SW480 (cell line): Measurements from ENCODE around the gene BMP8B.
"Not testable (repeated sequence)": the region's sequence is repeated elsewhere in the genome, so short reads cannot be mapped to it uniquely, and the experiment has no call there.

Source experiments
- DNase-seq: peaks from one replicate; pipeline ENCODE4 v3.0.0-alpha.2; 2016; ENCODE audit warnings: low spot score

Gene BMP8B

GRCh38 chr1:39777896-39778295 is 10.8 kb downstream of the BMP8B start:
- not testable (repeated sequence) for DNase-seq

GRCh38 chr1:39777306-39777705 is 11.4 kb downstream of the BMP8B start:
- DNase-seq: peak; percentile 26

GRCh38 chr1:39776886-39777285 is 11.8 kb downstream of the BMP8B start:
- no peak for DNase-seq

- no peak for DNase-seq
Measured at GRCh38 chr1:39776400-39776713, 12.3 kb downstream of the BMP8B start.

GRCh38 chr1:39775676-39776399 is 12.8 kb downstream of the BMP8B start:
- not testable (repeated sequence) for DNase-seq

GRCh38 chr1:39775141-39775540 is 13.5 kb downstream of the BMP8B start:
- not testable (repeated sequence) for DNase-seq

GRCh38 chr1:39773369-39773979 is 15.2 kb downstream of the BMP8B start:
- DNase-seq: not testable (repeated sequence)

GRCh38 chr1:39771022-39771532 is 17.6 kb downstream of the BMP8B start, which contains the start of gene OXCT2:
OXCT2 (minus strand) TSS chr1:39771348; CDS start chr1:39771255, 93 bp downstream.
- not testable (repeated sequence) for DNase-seq

- DNase-seq: not testable (repeated sequence)
Measured at GRCh38 chr1:39770100-39771021, 18.3 kb downstream of the BMP8B start.

GRCh38 chr1:39769502-39769901 is 19.2 kb downstream of the BMP8B start:
- DNase-seq: not testable (repeated sequence)

GRCh38 chr1:39766466-39766865 is 22.2 kb downstream of the BMP8B start:
- DNase-seq: not testable (repeated sequence)

- DNase-seq: not testable (repeated sequence)
Measured at GRCh38 chr1:39764512-39764911, 24.2 kb downstream of the BMP8B start.

- not testable (repeated sequence) for DNase-seq
Measured at GRCh38 chr1:39763619-39764374, 24.9 kb downstream of the BMP8B start.

GRCh38 chr1:39762550-39763540 is 25.8 kb downstream of the BMP8B start:
- DNase-seq: no peak

- DNase-seq: no peak
Measured at GRCh38 chr1:39761557-39762260, 27.0 kb downstream of the BMP8B start.

- no peak for DNase-seq
Measured at GRCh38 chr1:39761016-39761415, 27.6 kb downstream of the BMP8B start.

- no peak for DNase-seq
Measured at GRCh38 chr1:39760074-39761008, 28.3 kb downstream of the BMP8B start.

- no peak for DNase-seq
Measured at GRCh38 chr1:39759436-39759726, 29.3 kb downstream of the BMP8B start.
